Urothelium cell line (cell line): ENCODE measurements around the gene SLC16A8.
A peak's percentile ranks its signal among the peaks of the same experiment; 100 is the strongest.

Experiments used
- DNase-seq: peaks from one replicate; pipeline ENCODE4 v3.0.0; 2011; ENCODE audit warnings: low spot score, mixed read lengths
- FAIRE-seq: peaks from 2 replicates; lab custom pipeline; 2011; peaks lifted over from hg19 to GRCh38; lab: Jason Lieb, UNC

The SLC16A8 gene

DNA sequence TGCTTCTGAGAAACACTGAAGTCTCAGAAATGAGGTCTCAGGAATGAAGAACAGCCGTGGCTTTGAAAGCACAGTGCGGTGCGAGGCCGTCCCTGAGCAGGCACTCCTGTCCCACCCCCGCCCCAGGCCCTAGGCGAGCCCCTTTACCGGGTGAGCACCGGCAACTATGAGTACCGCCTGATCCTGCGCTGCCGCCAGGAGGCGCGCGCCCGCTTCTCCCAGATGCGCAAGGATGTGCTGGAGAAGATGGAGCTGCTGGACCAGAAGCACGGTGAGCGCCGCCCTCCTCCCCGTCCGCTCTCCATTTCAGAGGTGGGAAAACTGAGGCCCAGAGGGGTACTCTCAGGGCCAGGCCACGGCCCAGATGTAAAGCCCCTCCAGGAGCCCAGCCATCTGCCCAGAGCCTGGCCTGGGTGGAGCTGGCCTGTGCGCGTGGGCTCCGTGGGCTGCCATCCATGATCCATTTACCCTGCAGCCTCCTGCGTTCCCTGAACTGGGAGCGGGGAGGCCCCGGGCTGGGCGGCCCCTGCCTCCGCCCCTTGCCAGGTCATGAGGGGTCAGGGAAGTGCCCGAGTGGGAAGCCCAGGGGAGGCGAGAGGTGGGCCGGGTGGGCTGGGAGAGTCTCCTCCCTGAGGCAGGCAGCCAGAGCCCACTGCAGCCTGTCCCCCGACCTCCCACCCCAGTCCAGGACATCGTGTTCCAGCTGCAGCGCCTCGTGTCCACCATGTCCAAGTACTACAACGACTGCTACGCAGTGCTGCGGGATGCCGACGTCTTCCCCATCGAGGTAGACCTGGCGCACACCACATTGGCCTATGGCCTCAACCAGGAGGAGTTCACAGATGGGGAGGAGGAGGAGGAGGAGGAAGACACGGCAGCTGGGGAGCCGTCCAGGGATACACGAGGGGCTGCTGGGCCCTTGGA, 9.5 kb downstream of the SLC16A8 start:
- DNase-seq (no peak), FAIRE-seq (no peak)

DNA sequence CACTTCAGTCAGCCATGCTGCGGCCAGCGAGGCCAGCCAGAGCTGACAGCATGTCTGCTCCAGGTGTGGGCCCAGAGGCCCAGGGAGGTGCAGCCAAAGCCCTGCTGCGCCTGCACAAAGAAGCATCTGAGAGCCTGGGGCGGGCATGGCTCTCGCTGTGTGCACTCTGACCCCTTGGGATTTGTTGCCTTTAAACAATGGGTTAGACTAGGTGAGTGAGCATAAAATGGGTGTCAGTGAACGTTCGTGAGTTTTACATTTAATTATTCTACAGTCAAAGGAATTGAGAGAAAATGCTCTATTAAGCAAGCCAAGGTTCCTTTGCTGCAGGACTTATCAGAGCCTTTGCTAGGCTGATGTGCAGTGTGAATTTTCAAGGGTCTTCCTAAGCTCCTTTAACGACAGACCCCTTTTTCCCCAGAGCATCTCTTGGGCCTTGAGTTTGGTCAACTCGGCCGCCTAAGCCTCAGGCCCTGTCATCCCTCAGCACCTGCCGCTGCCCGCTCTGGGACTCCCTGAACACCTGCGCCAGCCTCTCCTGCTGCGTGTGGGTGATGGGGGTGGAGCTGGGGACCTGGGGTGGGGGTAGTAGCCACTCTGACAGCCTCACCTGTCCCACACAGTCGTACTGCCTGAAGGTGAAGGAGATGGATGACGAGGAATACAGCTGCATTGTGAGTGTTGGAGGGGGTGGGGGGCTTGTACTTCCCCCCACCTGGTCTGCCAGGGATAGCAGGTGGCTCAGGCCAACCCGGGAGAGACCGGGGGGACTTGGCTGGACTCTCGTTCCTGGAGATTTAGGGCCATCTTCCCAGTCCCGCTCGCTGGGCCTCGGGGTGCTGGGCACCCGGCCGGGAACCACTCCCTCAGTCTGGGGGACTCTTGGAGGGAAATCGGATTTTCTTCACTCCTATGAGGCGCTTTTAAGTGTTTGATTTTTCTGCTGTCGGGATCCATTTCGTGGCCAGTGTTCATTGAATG, 10.5 kb downstream of the SLC16A8 start:
- FAIRE-seq = no peak
- DNase-seq = no peak

DNA sequence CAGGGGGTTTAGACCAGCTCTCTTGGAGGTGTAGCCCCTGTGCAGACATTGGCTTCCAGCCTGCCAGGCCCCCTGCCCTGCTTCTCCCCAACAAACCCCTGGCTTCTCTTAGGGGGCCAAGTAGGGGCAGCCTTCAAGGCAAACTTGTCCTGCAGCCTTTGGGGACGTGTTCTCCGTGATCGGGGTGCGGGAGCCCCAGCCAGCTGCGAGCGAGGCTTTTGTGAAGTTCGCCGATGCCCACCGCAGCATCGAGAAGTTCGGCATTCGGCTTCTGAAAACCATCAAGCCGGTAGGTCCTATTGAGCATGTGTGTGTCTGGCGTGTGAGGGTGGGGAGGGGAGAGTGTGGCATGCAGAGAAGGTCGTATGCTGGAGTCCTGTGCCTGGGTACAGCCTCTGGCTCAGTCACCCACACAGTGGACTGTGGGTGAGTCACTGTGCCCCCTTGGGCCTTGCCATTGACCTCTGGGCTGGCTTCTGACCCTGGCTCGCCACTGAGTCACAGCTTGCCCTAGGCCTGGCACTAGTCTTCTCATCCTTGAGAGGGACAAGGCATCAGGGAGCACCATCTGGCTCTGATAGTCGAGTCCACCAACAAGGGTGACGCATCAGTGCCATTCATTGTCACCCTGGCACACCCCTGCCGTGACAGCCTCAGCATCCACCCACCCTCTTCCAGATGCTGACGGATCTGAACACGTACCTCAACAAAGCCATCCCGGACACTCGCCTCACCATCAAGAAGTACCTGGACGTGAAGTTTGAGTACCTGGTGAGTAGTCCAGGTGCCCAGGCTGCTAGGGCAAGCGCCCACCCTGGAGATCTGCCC, 11.4 kb downstream of the SLC16A8 start:
- FAIRE-seq (peak; percentile 61), DNase-seq (no peak)

DNA sequence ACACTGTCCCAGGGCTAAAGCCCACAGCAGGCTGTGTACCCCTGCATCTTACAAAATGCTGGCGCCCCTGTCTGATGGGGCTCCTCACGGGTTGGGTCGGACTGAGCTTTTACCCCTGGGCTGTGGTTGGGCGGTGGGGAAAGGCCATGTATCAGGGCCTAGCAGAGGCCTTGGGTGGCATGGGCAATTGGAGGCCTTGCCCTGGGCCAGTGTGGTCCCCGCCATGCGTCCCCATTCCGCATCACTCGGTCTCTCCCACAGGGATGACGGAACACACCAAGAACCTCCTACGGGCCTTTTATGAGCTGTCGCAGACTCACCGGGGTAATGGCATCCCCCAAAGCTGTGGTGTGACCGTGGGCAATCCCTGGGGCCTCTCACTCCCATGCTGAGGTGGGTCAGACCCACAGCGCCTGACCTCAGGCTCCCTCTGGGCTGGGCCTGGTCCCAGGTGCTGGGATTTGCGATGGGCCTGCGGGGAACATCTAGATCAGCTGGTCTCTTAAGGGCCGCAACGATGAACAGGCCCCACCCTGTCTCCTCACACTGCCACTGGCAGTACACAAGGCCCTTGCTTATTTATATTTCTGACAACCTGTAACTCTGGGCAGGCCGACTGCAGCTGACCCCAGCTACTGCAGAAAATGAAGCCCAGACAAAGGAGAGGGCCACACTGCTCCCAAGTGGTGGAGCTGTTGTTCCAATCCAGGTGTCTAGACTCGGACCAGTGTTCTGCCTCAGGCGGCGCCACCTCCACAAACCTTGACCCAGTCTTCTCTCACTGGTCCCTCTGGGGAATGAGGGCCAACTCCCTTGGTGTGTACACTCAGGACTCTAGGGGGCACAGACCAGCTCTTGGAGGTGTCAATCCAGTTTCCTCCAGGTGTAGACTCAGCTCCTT, 12.3 kb downstream of the SLC16A8 start:
- no peak for DNase-seq
- no peak for FAIRE-seq

DNA sequence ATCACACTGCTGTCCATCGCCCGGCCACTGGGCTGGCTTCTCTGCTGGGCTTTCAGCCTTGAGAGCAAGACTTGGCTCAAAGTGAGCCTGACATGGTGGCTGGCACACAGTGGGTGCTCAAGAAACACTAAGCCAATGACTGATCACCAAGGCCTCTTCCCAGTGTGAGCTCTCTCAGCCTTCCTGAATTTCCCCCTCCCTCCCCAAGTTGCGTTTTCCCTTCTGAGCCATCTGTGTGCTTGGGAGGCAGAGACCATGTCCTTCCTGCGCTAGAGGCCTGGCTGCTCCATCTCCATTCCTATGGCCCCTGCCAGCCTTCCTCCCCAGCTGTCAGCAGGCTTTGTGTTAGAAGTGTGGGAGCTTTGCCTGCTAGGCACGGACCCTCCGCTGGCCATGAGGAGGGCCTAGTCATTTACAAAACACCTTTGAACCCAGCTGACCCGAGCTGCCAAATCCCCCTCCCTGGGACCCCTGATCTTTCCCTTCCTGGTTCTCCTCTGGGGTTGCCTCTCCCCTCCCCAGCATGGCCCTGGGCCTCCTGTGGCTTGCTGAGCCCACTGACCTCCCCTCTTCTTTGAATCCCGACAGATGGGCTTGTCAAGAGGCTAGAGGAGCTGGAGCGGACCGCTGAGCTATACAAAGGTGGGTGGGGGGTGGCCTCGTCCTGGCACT, 13.6 kb downstream of the SLC16A8 start:
- FAIRE-seq (no peak), DNase-seq (no peak)

DNA sequence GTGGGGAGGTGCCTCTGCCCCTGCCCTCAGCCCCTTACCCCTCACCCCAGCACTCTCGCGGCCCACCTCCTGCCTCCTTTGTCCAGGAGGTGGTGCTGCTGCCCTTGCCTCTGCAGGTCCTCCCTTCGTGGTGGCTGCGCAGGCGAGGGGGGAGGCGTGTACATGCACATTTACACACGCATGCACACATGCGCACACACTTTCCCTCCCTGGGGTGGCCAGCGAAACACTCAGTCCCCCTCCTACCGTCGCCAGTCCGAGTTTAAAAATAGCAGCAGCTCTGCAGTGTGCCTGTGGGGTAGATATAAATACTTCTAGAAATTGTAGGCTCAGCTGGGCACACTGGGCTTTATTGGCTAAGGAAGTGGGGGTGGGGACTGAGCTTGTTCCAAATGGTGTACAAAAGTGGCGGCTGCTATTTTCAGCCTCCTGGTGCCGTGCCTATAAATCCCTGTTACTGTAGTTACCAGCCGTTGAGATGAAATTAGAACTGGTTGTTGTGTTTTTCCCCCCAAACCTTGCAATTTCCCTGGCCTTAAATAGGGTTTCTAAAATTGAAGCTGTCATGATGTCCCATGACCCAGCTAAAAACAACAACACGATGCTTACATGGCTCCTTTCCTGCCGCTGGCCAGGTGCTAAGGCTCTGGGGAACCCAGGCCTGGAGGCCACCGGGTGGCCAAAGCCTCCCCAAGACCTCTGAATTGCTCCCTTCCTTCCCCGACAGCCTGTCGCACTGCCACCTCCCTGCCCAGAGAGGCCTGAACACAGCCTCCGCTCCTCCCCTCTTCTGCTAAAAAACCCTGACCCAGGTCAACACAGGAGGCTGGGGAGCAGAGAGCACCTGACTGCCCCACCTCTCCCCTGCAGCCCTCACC, 14.4 kb downstream of the SLC16A8 start:
- peak; percentile 40 for FAIRE-seq
- DNase-seq = no peak

DNA sequence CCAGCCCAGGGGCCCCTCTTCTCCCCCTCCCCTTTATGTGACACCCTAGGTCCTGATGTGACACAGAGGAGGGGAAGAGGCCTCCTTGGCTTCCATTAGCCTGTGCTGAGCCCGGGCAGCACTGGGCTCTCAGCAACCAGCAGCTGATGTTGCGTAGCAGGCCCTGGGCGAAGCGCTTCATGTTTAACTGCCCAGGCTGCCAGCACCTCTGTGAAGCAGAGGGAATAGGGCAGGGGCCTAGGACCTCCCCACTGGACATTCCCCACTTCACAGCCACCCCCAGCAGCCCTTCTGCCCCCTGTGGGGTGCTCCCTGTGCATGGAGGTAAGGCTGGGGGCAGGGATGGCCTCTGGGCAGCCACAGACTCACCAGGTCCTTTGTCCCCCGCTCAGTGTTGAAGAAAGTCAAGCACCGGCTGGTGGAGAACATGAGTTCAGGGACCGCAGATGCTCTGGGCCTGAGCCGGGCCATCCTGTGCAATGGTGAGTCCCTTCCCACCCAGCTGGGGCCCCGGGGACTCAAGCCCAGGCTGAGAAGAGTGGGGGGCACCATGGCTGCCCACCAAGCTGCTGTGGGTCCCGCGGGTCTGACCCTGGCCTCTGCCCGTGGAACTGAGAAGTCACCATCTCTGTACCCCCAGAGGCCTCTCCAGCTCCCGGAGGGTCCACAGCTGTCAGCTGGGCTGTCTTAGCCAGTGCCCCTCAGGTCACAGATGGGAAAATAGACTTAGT, 15.2 kb downstream of the SLC16A8 start:
- FAIRE-seq = no peak
- DNase-seq = no peak

DNA sequence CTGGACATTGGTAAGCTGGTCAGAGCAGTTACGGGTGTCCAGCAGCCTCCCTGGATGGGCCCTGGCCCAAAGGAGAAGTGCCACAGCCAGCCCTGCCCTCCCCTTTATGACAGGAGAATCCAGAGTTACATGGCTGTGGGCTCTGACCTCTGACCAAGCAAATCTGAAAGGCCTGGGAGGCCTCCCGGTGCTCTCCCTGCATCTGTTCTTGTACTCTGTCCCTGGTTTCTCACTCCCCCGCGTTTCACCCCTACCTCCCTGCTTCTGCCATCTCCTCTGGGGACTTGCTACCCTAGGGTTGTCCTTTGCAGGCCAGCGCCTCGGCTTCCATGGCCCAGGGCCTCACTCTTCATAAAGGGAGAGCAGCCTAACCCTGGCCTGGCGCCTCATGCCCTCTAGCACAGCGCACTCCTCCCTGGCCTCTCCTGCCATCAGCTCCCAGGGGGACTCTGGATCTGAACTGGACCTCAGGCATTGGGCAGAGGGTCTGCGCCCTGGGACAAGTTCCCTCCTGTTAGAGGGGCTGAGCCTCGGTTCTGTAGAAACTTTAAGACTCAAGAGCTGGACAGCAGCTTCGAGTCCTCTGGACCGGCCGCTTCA, 16.1 kb downstream of the SLC16A8 start:
- FAIRE-seq (no peak), DNase-seq (no peak)

DNA sequence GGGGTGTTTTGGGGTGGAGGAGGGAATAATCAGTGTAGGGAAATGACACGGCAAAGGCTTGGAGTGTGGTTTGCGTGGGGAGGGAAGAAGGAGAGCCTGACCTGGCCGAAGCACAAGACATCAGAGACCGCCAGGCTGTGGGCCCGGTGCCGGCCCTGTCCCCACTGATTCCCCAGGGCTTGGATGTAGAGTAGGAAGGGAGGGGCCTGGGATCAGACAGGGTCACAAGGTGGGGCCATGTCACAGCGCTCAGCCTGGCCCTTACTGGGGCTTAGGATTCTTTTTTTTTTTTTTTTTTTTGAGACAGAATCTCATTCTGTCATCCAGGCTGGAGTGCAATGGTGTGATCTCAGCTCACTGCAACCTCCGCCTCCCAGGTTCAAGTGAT, 17.0 kb downstream of the SLC16A8 start:
- DNase-seq = no peak
- no peak for FAIRE-seq

DNA sequence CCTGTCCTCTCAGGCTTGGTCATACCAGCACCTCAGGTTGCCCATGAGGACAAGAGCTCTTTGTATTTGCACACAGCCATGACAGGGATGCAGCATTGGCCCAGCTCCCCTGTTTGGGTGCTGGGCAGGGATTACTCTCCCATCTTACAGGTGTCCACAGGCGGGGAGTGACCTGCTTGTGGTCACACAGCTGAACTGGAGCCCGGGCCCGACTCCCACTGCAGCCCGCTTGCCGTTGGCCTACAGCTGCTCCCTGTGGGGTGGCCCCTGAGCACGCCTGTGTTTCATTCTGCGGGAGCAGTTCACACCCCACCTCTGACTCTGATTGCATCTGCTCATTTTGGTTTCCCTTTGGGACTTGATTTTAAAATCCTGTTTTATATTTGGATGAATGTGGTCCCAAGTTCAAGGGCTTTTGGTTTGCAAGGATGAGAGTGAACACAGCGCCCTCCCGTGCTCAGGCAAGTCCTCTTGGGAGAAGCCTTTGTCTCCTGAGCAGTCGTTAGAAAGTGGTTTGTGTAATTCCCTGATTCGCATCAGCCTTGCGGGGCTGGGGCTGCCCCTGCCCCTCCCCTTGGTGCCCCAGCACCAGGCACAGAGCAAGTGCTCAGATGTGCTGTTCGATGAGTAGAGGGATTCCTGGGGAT, 17.5 kb downstream of the SLC16A8 start:
- FAIRE-seq (no peak), DNase-seq (no peak)

DNA sequence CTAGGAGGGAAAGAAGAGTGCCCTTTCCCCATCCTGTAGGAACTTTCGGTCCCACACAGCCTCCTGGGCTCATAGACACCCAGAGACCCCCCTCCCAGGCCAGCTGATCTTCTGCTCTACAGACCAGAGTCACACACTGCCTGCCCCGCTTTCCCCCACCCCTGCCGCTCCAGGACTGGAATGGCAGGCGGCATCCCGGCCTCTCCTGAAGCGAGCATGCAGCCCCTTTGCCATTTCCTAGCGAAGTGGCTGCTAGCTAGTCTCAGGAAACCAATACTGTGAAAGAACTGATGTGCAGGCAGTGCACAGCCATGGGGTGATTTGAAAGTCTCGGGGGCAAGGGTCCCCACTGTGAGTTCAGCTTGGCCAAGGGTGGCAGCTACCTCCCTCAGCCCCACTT, 18.4 kb downstream of the SLC16A8 start:
- FAIRE-seq = no peak
- DNase-seq = no peak

DNA sequence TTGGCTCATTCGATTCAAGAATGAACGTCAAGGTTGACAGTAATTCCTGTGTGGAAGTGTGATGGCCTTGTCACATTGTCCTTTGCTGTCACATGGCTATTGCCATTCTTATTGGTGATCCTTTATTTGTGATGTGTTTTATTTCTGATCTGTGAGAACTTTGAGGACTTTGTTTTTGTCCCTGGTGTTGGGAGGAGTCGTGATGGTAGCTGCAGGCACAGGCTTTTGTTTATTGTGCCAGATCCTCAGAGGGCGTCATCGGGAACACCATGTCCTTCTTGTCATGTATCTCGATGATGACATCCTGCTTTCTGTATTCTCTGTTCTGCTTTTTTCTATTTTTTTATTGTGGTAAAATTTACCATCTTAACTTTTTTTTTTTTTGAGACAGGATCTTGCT, 21.2 kb downstream of the SLC16A8 start:
- no peak for FAIRE-seq
- DNase-seq = no peak

DNA sequence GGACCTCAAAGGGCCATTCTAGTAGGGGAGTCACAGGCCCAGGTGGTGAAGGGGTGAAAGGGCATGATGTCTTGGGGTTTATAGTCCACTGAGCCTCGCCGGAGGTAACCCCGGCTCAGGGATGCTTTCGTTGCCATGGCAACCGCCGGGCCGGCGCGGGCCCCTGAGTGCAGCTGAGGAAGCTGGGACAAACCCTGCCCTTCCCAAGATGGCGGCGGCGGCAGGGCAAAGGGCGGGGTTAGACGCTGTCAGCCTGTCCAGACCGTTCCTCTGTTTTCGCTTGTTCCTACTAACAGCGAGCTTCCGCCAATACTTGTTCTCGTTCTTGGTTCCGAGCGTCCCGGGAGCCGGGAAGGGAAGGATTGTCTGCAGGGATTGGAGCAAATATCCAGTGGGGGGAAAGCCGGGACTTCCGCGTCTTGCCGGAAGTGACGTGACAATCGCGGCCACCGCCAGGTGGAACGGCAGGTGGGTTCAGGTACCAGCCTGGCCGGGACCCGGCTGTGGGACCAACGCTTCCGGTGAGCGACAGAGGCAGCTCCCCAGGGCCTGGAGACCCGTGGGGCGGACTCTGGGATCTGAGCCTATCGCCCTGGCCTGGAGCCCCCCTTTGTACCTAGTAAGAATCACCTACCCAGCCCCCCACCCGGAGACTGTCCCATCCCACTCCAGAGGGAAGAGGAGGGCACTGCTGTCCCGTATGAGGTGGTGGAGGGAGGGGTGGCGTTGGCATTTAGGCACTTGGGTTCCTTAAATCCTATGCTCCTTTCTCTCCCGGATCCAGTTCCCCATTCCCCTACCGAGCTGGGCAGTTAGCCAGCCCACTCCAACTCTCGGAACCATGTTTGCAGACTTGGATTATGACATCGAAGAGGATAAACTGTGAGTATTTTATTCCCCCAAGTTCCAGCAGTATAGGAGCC, 26.8 kb downstream of the SLC16A8 start, which contains the start of gene PICK1:
TSS of gene PICK1 (plus strand) at position 436 of the 923 bp plus-strand sequence. CDS start at position 842, 406 bp downstream.
- peak; percentile 98 for DNase-seq
- FAIRE-seq = peak; percentile 96

DNA sequence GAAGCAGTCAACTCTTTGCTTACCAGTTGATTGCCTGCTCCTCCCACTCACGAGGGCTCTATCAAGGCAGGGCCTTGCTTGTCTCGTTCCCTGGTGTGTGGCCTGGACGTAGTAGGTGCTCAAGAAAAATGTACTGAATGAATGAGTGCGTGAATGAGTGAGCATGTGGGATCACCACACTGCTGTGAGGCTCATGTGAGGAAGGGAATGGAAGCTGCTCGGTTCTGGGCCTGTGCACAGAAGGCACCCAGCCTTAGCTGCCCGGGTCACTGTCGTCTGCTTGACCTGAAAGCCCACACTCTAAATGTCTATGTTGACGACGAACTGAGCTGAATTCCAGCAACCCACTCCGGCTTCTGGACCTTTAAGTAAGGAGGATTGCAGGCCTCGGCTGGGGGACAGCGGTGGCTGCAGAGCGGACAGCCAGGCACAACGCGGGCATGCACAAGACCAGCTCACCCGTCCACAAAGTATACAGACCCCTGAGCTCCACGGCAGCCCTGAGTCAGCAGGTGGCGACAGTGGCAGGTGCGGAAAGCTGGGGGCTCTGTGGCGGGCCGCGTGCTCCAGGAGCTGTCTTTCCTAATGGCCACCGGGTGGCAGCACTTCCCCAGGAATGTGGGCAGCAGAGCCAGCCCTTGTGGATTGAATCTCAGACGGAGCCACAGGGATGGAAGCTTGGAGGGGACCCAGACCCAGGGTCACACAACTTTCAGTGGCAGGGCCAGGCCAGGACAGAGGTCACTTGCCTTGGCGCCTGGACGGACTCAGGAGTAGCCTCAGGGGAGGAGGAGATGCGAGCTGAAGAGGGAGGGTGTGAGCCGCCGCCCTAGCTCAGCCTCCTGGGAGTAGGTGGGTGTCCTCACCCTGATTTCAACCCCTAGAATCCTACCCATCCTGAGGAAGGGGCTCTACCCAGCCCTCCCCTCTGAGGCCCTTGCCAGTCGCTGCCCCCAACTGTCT, 31.8 kb downstream of the SLC16A8 start:
- FAIRE-seq (peak; percentile 85), DNase-seq (peak; percentile 94)
